Neural cell (in vitro differentiated cells): ENCODE measurements around the gene OBSCN.

Experiments used
- CTCF ChIP-seq: fragments of 450-650 bp; IDR thresholded peaks from 2 replicates; pipeline ENCODE4 v1.5.1; 2014; ENCODE audit warnings: antibody characterized with exemption, mild to moderate bottlenecking, moderate library complexity; ENCODE audit not compliant: poor library complexity, severe bottlenecking
- EZH2 ChIP-seq: fragments of 200-600, 300-800 bp; shearing (Covaris generic), sonication (generic); IDR thresholded peaks from 2 replicates; pipeline ENCODE4 v1.6.1; 2014; ENCODE audit warnings: antibody characterized with exemption, low read length, borderline replicate concordance, mild to moderate bottlenecking; ENCODE audit not compliant: insufficient read depth, poor library complexity, severe bottlenecking
- TAF1 ChIP-seq: IDR thresholded peaks from 2 replicates; pipeline ENCODE4 v1.6.1; 2012; ENCODE audit warnings: low read depth

- TF ChIP-seq TAF1 (no peak), CTCF (no peak), EZH2 (no peak)
Observed at GRCh38 chr1:228273720-228274451, 66.0 kb downstream of the OBSCN start.
